GM21360 (cell line): ENCODE data around the gene TREM1.
A peak's percentile ranks its signal among the peaks of the same experiment; 100 is the strongest.
"Not testable (repeated sequence)": the region's sequence is repeated elsewhere in the genome, so short reads cannot be mapped to it uniquely, and the experiment has no call there.

Experiments used
- ATAC-seq: cut with Tn5 transposase; IDR thresholded peaks from one replicate; pipeline ENCODE4 v1.9.1; 2021; ENCODE audit warnings: mild to moderate bottlenecking, moderate library complexity; ENCODE audit not compliant: unreplicated experiment

TREM1 gene

DNA sequence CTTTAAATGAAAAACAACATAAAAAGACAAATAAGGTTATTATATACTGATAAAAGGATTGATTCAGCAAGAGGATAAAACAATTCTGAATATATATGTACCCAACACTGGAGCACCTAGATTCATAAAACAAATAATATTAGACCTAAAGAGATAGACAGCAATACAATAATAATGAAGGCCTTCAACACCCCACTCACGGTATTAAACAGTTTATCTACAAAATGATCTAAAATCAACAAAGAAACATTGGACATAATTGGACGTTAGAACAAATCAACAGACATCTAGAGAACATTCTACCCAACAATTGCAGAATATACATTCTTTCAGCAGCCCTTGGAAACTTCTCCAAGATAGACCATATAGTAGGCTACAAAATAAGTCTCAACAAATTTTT lies 24.1 kb downstream of the TREM1 start:
- ATAC-seq: no peak

DNA sequence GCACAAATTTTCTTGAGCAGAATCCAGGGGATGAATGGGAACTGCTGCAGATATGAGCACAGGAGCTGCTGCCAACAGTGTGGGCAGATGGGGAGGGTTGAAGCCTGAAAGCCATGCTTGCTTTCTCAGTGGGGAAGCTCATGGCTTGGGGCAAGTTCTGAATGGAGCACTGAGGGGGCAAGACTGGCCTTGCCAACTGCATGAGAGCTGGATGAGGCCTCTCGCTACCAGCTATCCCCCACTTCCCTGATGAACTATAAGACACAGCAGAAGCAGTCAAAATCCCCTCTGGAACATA lies 28.3 kb downstream of the TREM1 start:
- no peak for ATAC-seq

GRCh38 chr6:41257369-41258195 lies 28.9 kb downstream of the TREM1 start:
- ATAC-seq: no peak

GRCh38 chr6:41256383-41256782 lies 30.1 kb downstream of the TREM1 start:
- peak; percentile 78 for ATAC-seq

GRCh38 chr6:41255638-41256246 lies 30.7 kb downstream of the TREM1 start:
- ATAC-seq: peak; percentile 8

DNA sequence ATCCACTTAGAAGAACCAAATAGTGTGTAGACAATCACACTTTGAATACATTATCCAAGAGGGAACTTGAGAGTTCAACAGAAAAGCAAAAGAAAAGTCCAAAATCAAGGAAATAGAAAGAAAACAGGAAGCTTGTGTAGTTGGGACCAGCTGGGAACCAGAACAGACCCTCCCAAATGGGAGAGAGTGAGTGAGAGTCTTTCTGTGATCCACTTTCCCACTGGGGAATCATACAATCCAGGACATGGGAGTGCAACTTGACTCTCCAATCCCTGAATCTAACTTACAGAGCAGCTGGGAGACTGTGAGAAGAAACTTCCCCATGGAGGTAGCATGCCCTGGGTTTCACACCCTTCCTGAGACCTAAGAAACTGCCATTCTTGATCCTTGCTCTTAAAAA lies 31.4 kb downstream of the TREM1 start:
- ATAC-seq: no peak

DNA sequence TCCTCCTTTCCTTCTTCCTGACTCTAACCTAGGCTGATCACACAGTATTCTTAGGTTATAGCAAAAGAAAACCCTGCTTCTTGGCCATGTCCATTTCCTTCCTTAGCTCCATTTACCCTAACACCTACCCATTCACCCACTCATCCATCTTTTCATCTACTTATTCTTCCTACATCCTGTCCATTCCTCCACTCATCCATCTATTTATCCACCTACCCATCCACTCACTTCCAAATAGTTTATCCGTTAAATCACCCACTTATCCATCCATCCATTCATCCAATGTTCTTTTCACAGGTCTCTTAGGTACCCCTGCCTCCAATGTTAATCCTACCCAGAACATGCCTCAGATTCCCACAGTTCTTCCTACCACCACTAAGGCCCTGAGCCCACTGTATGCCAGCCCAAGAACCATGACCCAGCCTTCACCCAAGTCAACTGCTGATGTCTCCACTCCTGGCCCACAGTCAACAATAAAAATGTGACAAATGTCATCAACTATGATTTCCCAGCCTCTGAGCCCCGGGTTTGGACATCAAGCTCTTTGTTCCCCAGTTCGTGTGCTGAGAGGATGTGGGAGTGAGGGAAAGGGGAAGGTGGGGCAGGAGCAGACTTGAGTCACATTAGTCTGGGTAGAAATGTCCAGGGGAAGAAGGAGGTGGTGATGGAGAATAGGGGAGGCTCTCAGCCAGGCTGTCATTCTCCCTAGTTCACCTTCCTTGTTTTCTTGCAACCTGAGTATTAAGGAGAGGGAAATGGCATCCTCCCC lies 33.9 kb downstream of the TREM1 start:
- no peak for ATAC-seq

GRCh38 chr6:41247882-41248705 lies 38.4 kb downstream of the TREM1 start:
- no peak for ATAC-seq

GRCh38 chr6:41247288-41247865 lies 39.1 kb downstream of the TREM1 start:
- ATAC-seq: no peak

DNA sequence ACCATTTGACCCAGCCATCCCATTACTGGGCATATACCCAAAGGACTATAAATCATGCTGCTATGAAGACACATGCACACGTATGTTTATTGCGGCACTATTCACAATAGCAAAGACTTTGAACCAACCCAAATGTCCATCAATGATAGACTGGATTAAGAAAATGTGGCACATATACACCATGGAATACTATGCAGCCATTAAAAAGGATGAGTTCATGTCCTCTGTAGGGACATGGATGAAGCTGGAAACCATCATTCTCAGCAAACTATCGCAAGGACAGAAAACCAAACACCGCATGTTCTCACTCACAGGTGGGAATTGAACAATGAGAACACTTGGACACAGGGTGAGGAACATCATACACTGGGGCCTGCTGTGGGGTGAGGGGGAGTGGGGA lies 40.0 kb downstream of the TREM1 start:
- ATAC-seq: not testable (repeated sequence)

DNA sequence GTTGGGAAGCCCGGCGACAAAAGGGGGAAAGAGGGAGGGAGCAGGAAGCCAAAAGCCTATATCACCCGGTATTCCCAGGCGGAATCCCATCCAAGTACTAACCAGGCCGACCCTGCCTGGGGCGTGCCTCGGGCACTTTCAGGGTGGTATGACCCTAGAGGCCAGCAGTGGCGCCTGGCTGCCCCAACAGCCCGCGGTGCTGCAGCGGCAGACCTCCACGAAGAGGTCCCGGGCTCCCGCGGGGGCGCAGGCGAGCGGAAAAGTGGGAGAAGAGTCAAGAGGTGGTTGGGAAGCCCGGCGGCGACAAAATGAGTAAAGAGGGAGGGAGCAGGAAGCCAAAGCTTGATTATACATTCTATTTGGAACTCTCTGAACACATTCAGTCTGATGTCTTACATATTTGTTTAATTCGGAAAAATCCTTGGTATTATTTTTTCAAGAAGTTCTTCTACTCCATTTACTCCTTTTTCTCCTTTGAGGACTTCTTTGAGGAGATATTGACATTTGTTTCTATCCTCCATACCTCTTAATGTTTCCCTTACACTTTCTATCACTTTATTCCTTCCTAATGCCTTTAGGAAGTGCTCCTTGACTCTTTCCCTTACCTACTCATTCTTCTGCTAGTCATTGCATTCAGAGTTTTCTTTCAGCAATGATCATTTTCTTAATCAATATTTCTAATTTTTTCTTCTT lies 46.9 kb downstream of the TREM1 start:
- no peak for ATAC-seq

- ATAC-seq: no peak
Measured at GRCh38 chr6:41237128-41237527, 49.4 kb downstream of the TREM1 start.

- ATAC-seq: no peak
Measured at GRCh38 chr6:41236276-41236675, 50.2 kb downstream of the TREM1 start.

GRCh38 chr6:41232667-41233066 lies 53.8 kb downstream of the TREM1 start:
- no peak for ATAC-seq

DNA sequence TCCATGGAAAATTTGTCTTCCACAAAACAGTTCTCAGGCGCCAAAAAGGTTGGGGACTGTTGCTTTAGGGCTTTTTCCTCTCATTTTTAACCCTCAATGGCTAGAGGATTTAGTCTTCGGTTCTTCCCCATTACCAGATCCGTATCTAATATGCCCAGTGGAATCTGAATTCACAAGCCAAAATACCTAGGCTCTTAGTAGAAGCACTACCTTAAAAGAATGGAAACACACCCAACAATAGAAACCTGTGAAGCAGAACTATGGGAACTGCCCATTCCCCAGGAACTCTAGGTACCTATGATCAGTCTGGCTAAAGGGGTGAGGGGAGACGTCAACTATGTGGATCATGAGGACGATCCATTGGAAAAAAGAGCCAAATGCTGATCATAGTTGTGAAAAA lies 55.2 kb downstream of the TREM1 start:
- no peak for ATAC-seq

GRCh38 chr6:41229721-41230120 lies 56.8 kb downstream of the TREM1 start:
- ATAC-seq: no peak

GRCh38 chr6:41228616-41229015 lies 57.9 kb downstream of the TREM1 start:
- no peak for ATAC-seq

GRCh38 chr6:41228096-41228495 lies 58.4 kb downstream of the TREM1 start, which contains the start of gene TREML4:
Gene TREML4 (plus strand): TSS chr6:41228349. CDS start chr6:41228428, 79 bp downstream.
- no peak for ATAC-seq

DNA sequence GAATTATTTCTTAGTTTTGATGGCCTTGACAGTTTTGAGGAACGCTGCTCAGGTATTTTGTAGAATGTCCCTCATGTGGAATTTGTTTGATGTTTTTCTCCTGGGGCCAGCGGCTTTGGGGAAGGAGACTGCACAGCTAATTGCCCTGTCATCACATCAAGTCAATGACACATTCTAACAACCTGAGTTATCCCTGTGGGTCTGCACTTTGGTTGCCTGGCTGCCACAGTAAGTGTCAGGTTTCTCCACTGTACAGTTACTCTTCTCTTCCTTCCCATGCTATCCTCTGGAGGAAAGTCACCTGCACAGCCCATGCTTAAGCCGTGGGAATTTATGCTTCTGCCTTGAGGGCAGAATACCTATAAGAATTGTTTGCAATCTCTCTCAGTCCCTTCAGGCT lies 59.7 kb downstream of the TREM1 start:
- ATAC-seq: no peak

DNA sequence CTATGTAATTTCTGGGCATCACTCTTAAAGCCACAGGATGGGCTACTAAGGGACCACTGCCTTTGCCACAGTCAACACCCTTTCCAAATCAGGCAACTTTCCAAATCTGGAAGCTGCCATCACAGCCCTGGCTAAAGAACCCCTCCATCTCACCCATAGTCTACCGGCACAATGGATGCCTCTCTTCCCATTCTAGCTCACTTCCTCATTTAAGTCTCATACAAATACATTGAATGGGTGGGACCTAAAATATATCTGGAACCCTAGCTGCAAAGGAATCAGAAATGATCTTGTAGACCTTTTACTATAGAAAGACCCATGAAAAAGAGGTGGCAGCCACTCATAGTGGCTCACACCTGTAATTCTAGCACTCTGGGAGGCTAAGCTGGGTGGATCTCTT lies 61.7 kb downstream of the TREM1 start:
- ATAC-seq: no peak
